Astrocyte (in vitro differentiated cells and primary cell): ENCODE measurements around the gene BCR. TPM values are rescaled to one million over a fixed set of nuclear protein-coding genes. Genes with fewer than 3 reads are reported as not detected.

ENCODE experiments used
- DNase-seq: peaks from one replicate; pipeline ENCODE4 v3.0.0-alpha.2; 2010; ENCODE audit warnings: low read depth
- FAIRE-seq: peaks from 2 replicates; lab custom pipeline; 2011; peaks lifted over from hg19 to GRCh38; lab: Jason Lieb, UNC
- H2AFZ ChIP-seq: 2 replicates; pipeline ENCODE4 v1.6.0; 2012; ENCODE audit warnings: low read depth, low read length, inconsistent platforms
- H3K27ac ChIP-seq: 2 replicates; pipeline ENCODE4 v1.5.1; 2011; ENCODE audit warnings: low read depth, low read length, inconsistent platforms
- H3K27me3 ChIP-seq: 2 replicates; pipeline ENCODE4 v1.6.0; 2011; ENCODE audit warnings: low read length, inconsistent platforms; ENCODE audit not compliant: insufficient read depth
- H3K36me3 ChIP-seq: 2 replicates; pipeline ENCODE4 v1.5.1; 2011; ENCODE audit warnings: low read length, inconsistent platforms; ENCODE audit not compliant: insufficient read depth
- H3K4me1 ChIP-seq: 2 replicates; pipeline ENCODE4 v1.5.1; 2011; ENCODE audit warnings: low read length, inconsistent platforms; ENCODE audit not compliant: insufficient read depth
- H3K4me2 ChIP-seq: 2 replicates; pipeline ENCODE4 v1.6.0; 2012; ENCODE audit warnings: low read length, inconsistent platforms
- H3K4me3 ChIP-seq: 2 replicates; pipeline ENCODE4 v1.5.1; 2011; ENCODE audit warnings: low read depth, mild to moderate bottlenecking, low read length, inconsistent platforms; ENCODE audit not compliant: insufficient read depth
- H3K79me2 ChIP-seq: 2 replicates; pipeline ENCODE4 v1.6.0; 2012; ENCODE audit warnings: mild to moderate bottlenecking, low read length, inconsistent platforms; ENCODE audit not compliant: insufficient read depth
- H3K9ac ChIP-seq: 2 replicates; pipeline ENCODE4 v1.6.0; 2012; ENCODE audit warnings: mild to moderate bottlenecking, low read length, inconsistent platforms
- H3K9me3 ChIP-seq: 2 replicates; pipeline ENCODE4 v1.5.1; 2012; ENCODE audit warnings: low read depth, mild to moderate bottlenecking, low read length, inconsistent platforms; ENCODE audit not compliant: insufficient read depth
- H4K20me1 ChIP-seq: 2 replicates; pipeline ENCODE4 v1.6.0; 2012; ENCODE audit warnings: low read length, inconsistent platforms; ENCODE audit not compliant: insufficient read depth
- H3K27ac Mint-ChIP-seq: one replicate; pipeline ENCODE4 v1.8.0; 2021; ENCODE audit warnings: mild to moderate bottlenecking, mixed read lengths; ENCODE audit not compliant: unreplicated experiment
- H3K27me3 Mint-ChIP-seq: one replicate; pipeline ENCODE4 v1.8.0; 2021; ENCODE audit warnings: low read depth, mixed read lengths; ENCODE audit not compliant: unreplicated experiment
- H3K36me3 Mint-ChIP-seq: one replicate; pipeline ENCODE4 v1.8.0; 2021; ENCODE audit warnings: low read depth, mixed read lengths; ENCODE audit not compliant: unreplicated experiment
- H3K4me1 Mint-ChIP-seq: one replicate; pipeline ENCODE4 v1.8.0; 2021; ENCODE audit warnings: low read depth, mixed read lengths; ENCODE audit not compliant: unreplicated experiment
- H3K4me3 Mint-ChIP-seq: one replicate; pipeline ENCODE4 v1.8.0; 2021; ENCODE audit warnings: mild to moderate bottlenecking, moderate library complexity, mixed read lengths; ENCODE audit not compliant: unreplicated experiment
- H3K9me3 Mint-ChIP-seq: one replicate; pipeline ENCODE4 v1.8.0; 2021; ENCODE audit warnings: mild to moderate bottlenecking, mixed read lengths; ENCODE audit not compliant: unreplicated experiment
- CTCF ChIP-seq: IDR thresholded peaks from 2 replicates; pipeline ENCODE4 v1.5.1; 2011; ENCODE audit warnings: low read depth, mild to moderate bottlenecking, inconsistent platforms, low read length, moderate library complexity; ENCODE audit not compliant: insufficient read depth
- EZH2 ChIP-seq: IDR thresholded peaks from 2 replicates; pipeline ENCODE4 v1.6.1; 2012; ENCODE audit warnings: mild to moderate bottlenecking, low read length, inconsistent platforms; ENCODE audit not compliant: insufficient read depth
- total RNA-seq: library from RNA; stranded (reverse); gene quantifications from 2 replicates; pipeline ENCODE4 v1.2.1, GENCODE V29; 2021

Gene BCR
- total RNA-seq, 1 donor from 2014 or later, result 48.9 TPM

- Histone ChIP-seq H3K27me3 (no peaks in the 10 kb centered on the region), H3K4me2 (no peak overlapping the region), H3K9ac (no peak overlapping the region), H3K27ac (no peak overlapping the region), H4K20me1 (peaks cover 22% of the 10 kb centered on the region), H2AFZ (no peak overlapping the region), H3K36me3 (peaks cover 3% of the 10 kb centered on the region), H3K79me2 (no peaks in the 10 kb centered on the region), H3K4me1 (peaks cover 13% of the 10 kb centered on the region), H3K9me3 (no peaks in the 10 kb centered on the region), H3K4me3 (no peak overlapping the region)
- Mint-ChIP-seq H3K36me3 (peaks cover 13% of the 10 kb centered on the region), H3K27ac (no peak overlapping the region), H3K4me3 (no peak overlapping the region), H3K27me3 (no peaks in the 10 kb centered on the region), H3K9me3 (no peaks in the 10 kb centered on the region), H3K4me1 (peaks cover 16% of the 10 kb centered on the region)
- no peak for FAIRE-seq
- no peak for TF ChIP-seq CTCF
- no peak for DNase-seq
Measured at GRCh38 chr22:23288301-23289129, 108.2 kb downstream of the BCR start.

GRCh38 chr22:23289130-23289503 is 108.8 kb downstream of the BCR start:
- H3K36me3 Mint-ChIP-seq, result peaks cover 19% of the 10 kb centered on the region
- H3K4me3 Mint-ChIP-seq, result no peak overlapping the region
- peaks cover 9% of the 10 kb centered on the region for H3K36me3 ChIP-seq

More at GRCh38 chr22:23289130-23289503, 108.8 kb downstream of the BCR start:
- no peak overlapping the region for H3K4me3 ChIP-seq
- H3K27me3 ChIP-seq, result no peaks in the 10 kb centered on the region
- no peak overlapping the region for H3K27ac Mint-ChIP-seq
- no peaks in the 10 kb centered on the region for H3K27me3 Mint-ChIP-seq
- H2AFZ ChIP-seq, result no peak overlapping the region
- no peak overlapping the region for H3K4me2 ChIP-seq
- no peak for FAIRE-seq
- no peaks in the 10 kb centered on the region for H3K9me3 Mint-ChIP-seq
- peaks cover 22% of the 10 kb centered on the region for H4K20me1 ChIP-seq
- H3K79me2 ChIP-seq, result no peaks in the 10 kb centered on the region
- TF ChIP-seq CTCF (no peak), EZH2 (no peak)
- H3K9me3 ChIP-seq, result no peaks in the 10 kb centered on the region
- H3K4me1 Mint-ChIP-seq, result peaks cover 16% of the 10 kb centered on the region
- no peak overlapping the region for H3K27ac ChIP-seq
- peaks cover 13% of the 10 kb centered on the region for H3K4me1 ChIP-seq
- no peak overlapping the region for H3K9ac ChIP-seq
- DNase-seq, result no peak
